ENCODE results near the gene SNCA.

- TF ChIP-seq CTCF (conservative IDR thresholded peaks at IDR 0.05 in 1 of 2, IDR thresholded peaks at IDR 0.05 in 1 of 2; ENCODE audit: low read depth in 1 of 2, low read length in 2 of 2) (no peak), EZH2 (IDR thresholded peaks at IDR 0.05; ENCODE audit: low read length, missing control alignments) (no peak)
Measured at GRCh38 chr4:89813197-89813596, 23.8 kb downstream of the SNCA start.

Measured in fibroblast of lung (primary cell).